Measurements from ENCODE around the gene RPL18.

DNA sequence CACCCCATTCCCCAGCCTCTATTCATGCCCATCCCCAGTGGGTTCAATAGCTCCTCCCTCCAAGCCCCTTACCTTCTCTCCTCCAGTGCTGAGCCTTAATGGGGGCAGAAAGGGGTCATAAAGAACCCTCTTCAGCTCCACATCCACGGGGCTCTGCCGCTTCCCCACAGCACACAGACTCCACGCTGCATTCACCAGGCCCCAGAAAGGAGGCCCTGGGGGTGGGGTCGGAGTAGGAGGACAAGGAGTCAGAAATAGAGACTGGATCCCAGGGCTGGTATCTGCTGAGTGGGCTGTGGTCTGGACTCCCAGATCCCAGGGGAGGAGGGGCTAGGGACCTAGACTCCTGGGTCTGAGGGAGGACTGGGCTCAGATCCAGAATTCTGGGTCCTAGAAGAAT lies 25.4 kb upstream of the RPL18 start:
- TF ChIP-seq, protein P1, sequence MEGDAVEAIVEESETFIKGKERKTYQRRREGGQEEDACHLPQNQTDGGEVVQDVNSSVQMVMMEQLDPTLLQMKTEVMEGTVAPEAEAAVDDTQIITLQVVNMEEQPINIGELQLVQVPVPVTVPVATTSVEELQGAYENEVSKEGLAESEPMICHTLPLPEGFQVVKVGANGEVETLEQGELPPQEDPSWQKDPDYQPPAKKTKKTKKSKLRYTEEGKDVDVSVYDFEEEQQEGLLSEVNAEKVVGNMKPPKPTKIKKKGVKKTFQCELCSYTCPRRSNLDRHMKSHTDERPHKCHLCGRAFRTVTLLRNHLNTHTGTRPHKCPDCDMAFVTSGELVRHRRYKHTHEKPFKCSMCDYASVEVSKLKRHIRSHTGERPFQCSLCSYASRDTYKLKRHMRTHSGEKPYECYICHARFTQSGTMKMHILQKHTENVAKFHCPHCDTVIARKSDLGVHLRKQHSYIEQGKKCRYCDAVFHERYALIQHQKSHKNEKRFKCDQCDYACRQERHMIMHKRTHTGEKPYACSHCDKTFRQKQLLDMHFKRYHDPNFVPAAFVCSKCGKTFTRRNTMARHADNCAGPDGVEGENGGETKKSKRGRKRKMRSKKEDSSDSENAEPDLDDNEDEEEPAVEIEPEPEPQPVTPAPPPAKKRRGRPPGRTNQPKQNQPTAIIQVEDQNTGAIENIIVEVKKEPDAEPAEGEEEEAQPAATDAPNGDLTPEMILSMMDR (conservative IDR thresholded peaks at IDR 0.05 in 1 of 2, IDR thresholded peaks at IDR 0.05 in 1 of 2; ENCODE audit: low read depth in 1 of 2, low read length in 2 of 2): no peak
- no peak for TF ChIP-seq EZH2 (IDR thresholded peaks at IDR 0.05; ENCODE audit: low read length, missing control alignments)

Data from fibroblast of lung (primary cell).